Lower leg skin (tissue), 4 donors: ENCODE results near the gene SCFD2. TPM values are rescaled to one million over a fixed set of nuclear protein-coding genes. Genes with fewer than 3 reads are reported as not detected.
"Not testable (repeated sequence)": the region's sequence is repeated elsewhere in the genome, so short reads cannot be mapped to it uniquely, and the experiment has no call there.

Experiments used
- DNase-seq, 2 donors: peaks; one replicate each; pipeline ENCODE4 v3.0.0-alpha.2; 2019; ENCODE audit warnings: low spot score in 2 of 2
- H3K4me3 ChIP-seq: fragments of 200-600 bp; sonication (generic); 2 replicates; pipeline ENCODE4 v1.5.1; 2017; ENCODE audit warnings: mild to moderate bottlenecking, low read depth; ENCODE audit not compliant: poor library complexity, severe bottlenecking
- POLR2A ChIP-seq, 2 donors: fragments of 450-650 bp; IDR thresholded peaks; one replicate each; pipeline ENCODE4 v1.6.1; 2016 to 2017; ENCODE audit warnings: antibody characterized with exemption in 2 of 2, mild to moderate bottlenecking in 1 of 2, moderate library complexity in 1 of 2
- WGBS, 2 donors: methylation state at CpG; one replicate each; pipeline ENCODE4 v1.1.5; 2018; 5-methylcytosine and 5-hydroxymethylcytosine counted together
- intact Hi-C: fragments of 100-400 bp; cut with DNase I; formaldehyde crosslinking; loops from one replicate; pipeline ENCODE4 v1.15.0; 2023; ENCODE audit warnings: low total_unique reads
- total RNA-seq, 4 donors: library from RNA; depleted of rRNA; stranded (reverse); fragments of >200 nt; gene quantifications; one replicate each; pipeline ENCODE4 v1.1.0, GENCODE V29; 2016
- TF ChIP-seq, protein P1 (sequence below), 3 donors: fragments of 450-650 bp; IDR thresholded peaks; one replicate each; pipeline ENCODE4 v1.5.1; 2016; ENCODE audit warnings: antibody characterized with exemption in 3 of 3, mild to moderate bottlenecking in 3 of 3, moderate library complexity in 2 of 3

SCFD2 gene
- total RNA-seq, 4 donors from 2014 or later: 13.6 to 23.3 (median 19.0) TPM

DNA sequence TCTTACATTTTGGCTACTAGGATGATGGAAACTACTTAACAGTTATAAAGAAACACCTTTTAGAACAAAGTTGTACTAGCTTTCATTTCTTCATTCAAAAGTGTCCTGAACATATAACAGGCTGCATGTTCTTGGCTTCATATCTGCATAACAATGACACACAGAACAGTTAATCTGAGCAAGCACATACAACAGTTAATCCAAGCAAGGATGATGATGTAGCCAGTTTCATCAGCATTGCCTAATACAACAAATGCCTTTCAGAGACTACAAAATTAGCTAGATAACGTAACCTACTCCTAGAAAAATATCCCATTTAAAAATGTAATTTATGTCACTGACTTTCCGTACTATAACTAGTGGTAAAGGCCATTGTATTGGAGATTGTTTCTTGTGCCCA, 182.1 kb downstream of the SCFD2 start:
- 97 to 98% methylated on average over 2 of the region's 2 CpGs for WGBS, 2 donors
- intact Hi-C loops: no loop called here
- TF ChIP-seq, protein P1, sequence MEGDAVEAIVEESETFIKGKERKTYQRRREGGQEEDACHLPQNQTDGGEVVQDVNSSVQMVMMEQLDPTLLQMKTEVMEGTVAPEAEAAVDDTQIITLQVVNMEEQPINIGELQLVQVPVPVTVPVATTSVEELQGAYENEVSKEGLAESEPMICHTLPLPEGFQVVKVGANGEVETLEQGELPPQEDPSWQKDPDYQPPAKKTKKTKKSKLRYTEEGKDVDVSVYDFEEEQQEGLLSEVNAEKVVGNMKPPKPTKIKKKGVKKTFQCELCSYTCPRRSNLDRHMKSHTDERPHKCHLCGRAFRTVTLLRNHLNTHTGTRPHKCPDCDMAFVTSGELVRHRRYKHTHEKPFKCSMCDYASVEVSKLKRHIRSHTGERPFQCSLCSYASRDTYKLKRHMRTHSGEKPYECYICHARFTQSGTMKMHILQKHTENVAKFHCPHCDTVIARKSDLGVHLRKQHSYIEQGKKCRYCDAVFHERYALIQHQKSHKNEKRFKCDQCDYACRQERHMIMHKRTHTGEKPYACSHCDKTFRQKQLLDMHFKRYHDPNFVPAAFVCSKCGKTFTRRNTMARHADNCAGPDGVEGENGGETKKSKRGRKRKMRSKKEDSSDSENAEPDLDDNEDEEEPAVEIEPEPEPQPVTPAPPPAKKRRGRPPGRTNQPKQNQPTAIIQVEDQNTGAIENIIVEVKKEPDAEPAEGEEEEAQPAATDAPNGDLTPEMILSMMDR (IDR thresholded peaks at IDR 0.05): no peak
- TF ChIP-seq POLR2A (IDR thresholded peaks at IDR 0.05): no peak
- H3K4me3 ChIP-seq: no peak overlapping the region
- DNase-seq: no peak

GRCh38 chr4:53177751-53178150, 188.1 kb downstream of the SCFD2 start:
- H3K4me3 ChIP-seq, DNase-seq, intact Hi-C loops: not testable (repeated sequence)
- WGBS, 2 donors: 98 to 99% methylated on average over 4 of the region's 4 CpGs

DNA sequence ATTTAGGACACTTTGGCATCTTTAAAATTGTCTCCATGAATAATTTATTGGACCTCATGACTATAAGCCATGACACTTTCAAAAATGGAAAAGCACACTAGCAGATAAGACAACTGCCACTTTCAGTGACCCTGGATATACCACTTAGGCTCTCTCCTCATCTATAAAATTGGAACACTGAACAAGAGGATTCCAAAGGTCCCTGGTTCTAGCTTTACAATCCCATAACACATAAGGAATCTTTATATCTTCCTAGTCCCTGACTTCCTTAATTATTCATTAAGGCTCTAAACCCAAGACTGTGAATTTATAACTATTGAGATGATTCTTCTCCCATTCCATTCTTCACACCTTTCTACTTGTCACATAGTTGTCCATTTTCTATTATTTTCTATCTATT, 190.2 kb downstream of the SCFD2 start:
- intact Hi-C loops: no loop called here
- TF ChIP-seq POLR2A (IDR thresholded peaks at IDR 0.05): no peak
- TF ChIP-seq, protein P1 (IDR thresholded peaks at IDR 0.05): no peak
- no peak for DNase-seq
- no peak overlapping the region for H3K4me3 ChIP-seq

- intact Hi-C loops: no loop called here
- 87 to 91% methylated on average over 3 of the region's 3 CpGs for WGBS, 2 donors
- no peak overlapping the region for H3K4me3 ChIP-seq
- DNase-seq: no peak
- TF ChIP-seq, protein P1 (IDR thresholded peaks at IDR 0.05): no peak
- no peak for TF ChIP-seq POLR2A (IDR thresholded peaks at IDR 0.05)
Measured at GRCh38 chr4:53174823-53175222, 191.0 kb downstream of the SCFD2 start.

DNA sequence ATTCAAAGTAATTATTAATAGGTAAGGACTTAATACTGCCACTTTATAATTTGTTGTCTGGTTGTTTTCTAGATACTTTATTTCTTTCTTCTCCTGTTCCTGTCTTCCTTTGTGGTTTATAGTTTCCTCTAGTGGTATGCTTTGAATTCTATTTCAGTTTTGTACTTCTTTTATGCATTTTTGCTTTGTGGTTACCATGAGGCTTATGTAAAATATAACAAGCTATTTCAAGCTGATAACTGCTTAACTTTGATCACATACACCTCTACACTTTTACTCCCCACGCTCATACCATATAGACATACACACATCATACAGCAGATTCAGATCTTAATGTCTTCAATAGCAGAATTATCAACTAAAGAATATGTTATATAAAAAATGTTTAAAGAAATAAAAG, 192.3 kb downstream of the SCFD2 start:
- intact Hi-C loops: no loop called here
- no peak for TF ChIP-seq POLR2A (IDR thresholded peaks at IDR 0.05)
- TF ChIP-seq, protein P1 (IDR thresholded peaks at IDR 0.05): no peak
- DNase-seq: no peak
- WGBS, 2 donors: 96 to 97% methylated on average over 1 of the region's 1 CpG
- H3K4me3 ChIP-seq: no peak overlapping the region

DNA sequence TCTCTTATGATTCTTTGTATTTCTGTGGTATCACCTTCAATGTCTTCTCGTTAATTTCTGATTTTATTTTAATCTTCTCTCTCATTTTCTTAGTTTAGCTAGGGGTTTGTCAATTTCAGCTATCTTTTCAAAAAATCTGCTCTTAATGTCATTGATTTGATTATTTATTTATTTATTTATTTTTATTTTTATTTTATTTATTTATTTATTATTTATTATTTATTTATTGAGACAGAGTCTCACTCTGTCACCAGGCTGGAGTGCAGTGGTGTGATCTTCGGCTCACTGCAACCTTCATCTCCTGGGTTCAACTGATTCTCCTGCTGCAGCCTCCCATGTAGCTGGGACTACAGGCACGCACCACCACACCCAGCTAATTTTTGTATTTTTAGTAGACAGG, 194.1 kb downstream of the SCFD2 start:
- intact Hi-C loops: no loop called here
- no peak overlapping the region for H3K4me3 ChIP-seq
- DNase-seq: no peak
- no peak for TF ChIP-seq POLR2A (IDR thresholded peaks at IDR 0.05)
- TF ChIP-seq, protein P1 (IDR thresholded peaks at IDR 0.05): no peak
- 98 to 100% methylated on average over 3 of the region's 3 CpGs for WGBS, 2 donors
